Stromal cell of bone marrow (primary cell): Measurements from ENCODE around the gene NME1.

Experiments
- DNase-seq: peaks from one replicate; pipeline ENCODE4 v3.0.0-alpha.2; 2012; ENCODE audit warnings: low read depth

The NME1 gene

DNA sequence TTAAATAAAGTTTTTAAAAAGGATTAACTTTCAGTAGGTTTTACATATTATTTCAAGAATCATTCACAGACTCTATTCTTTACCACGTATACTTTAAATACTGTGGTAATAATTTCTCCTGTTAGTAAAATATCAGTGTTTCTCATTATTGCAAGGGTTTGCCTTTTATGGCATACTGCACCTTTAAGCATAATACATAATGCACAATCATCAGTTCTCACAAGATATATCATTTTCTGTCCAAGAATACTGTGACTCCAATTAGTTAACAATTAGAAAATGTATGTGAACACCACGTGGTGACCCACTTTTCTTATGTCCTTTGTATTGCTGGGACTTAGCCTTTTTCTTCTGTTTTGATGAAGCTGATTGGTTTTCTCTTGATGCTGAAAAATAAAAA lies 38.5 kb downstream of the NME1 start:
- DNase-seq, result no peak

GRCh38 chr17:51197754-51198153 lies 44.4 kb downstream of the NME1 start:
- DNase-seq, result no peak

GRCh38 chr17:51200295-51200694 lies 46.9 kb downstream of the NME1 start:
- no peak for DNase-seq

GRCh38 chr17:51200846-51201245 lies 47.5 kb downstream of the NME1 start:
- DNase-seq, result no peak

DNA sequence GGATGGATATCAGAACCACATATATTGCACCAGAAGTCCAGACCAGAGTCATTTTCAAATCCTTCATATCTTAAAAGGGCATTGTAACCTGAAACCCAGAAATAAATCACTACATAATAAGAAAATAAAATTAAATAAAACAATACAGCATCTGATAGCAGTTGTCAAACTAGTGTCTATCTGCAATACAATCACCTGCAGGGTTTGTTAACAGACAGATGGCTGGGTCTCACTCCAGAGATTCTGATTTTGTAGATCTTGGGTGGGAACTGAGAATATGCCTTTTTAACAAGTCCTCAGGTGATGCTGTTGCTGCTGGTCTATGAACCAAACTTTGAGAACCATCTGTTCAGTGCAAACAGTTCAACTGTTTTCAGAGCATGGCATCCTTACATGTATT lies 50.5 kb downstream of the NME1 start:
- no peak for DNase-seq
